Astrocyte of the spinal cord (primary cell): Measurements from ENCODE around the gene KLHL22.
"Not testable (repeated sequence)": the region's sequence is repeated elsewhere in the genome, so short reads cannot be mapped to it uniquely, and the experiment has no call there.

Experiments
- DNase-seq: peaks from one replicate; pipeline ENCODE4 v3.0.0; 2011; ENCODE audit warnings: low read depth, low spot score
- H3K4me3 ChIP-seq: 2 replicates; pipeline ENCODE4 v1.5.1; 2011; ENCODE audit warnings: low read depth, mild to moderate bottlenecking, low read length, moderate library complexity
- in situ Hi-C: cut with HindIII; loops from 2 replicates; pipeline ENCODE4 v1.10.0; 2017; ENCODE audit warnings: low sequenced_read_pairs
- TF ChIP-seq, protein P1 (sequence below): IDR thresholded peaks from 2 replicates; pipeline ENCODE4 v1.5.1; 2012; ENCODE audit warnings: low read depth, mild to moderate bottlenecking, low read length, inconsistent platforms

The KLHL22 gene

DNA sequence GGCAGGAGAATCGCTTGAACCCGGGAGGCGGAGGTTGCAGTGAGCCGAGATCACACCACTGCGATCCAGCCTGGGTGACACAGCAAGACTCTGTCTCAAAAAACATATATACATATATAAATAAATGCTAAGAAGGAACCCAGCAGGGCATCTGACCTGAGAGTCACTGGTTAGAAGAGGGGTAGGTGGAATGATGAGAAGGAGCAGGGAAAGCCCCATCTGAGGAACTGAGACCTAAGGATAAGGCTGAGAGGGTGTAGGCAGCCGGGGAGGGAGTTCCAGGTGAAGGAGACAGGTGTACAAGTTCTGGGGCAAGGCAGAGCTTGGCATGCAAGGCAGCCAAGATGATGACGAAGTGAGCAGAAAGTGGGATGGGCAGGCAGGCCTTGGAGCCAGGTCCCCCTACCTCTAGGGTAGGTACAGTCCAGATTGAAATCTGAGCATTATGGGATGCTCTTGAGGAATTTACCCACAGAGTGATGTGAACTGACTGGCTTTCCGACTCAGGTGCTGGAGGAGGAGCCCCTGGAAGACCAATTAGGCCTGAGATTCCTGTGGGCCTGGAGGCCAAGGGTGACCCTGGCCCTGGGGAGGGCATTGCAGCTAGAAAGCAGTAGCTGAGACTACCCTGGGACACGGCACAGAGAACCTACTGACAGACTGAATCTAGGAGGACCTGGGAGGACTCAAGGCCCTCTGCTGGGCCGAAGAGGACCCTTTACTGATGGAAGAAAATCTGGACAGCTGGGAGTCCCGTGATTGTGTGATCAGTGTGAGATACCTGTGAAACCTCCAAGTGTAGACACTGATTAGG is 22.8 kb downstream of the KLHL22 start:
- no peak overlapping the region for H3K4me3 ChIP-seq
- DNase-seq: no peak
- in situ Hi-C loops: no loop called here
- TF ChIP-seq, protein P1, sequence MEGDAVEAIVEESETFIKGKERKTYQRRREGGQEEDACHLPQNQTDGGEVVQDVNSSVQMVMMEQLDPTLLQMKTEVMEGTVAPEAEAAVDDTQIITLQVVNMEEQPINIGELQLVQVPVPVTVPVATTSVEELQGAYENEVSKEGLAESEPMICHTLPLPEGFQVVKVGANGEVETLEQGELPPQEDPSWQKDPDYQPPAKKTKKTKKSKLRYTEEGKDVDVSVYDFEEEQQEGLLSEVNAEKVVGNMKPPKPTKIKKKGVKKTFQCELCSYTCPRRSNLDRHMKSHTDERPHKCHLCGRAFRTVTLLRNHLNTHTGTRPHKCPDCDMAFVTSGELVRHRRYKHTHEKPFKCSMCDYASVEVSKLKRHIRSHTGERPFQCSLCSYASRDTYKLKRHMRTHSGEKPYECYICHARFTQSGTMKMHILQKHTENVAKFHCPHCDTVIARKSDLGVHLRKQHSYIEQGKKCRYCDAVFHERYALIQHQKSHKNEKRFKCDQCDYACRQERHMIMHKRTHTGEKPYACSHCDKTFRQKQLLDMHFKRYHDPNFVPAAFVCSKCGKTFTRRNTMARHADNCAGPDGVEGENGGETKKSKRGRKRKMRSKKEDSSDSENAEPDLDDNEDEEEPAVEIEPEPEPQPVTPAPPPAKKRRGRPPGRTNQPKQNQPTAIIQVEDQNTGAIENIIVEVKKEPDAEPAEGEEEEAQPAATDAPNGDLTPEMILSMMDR: no peak

DNA sequence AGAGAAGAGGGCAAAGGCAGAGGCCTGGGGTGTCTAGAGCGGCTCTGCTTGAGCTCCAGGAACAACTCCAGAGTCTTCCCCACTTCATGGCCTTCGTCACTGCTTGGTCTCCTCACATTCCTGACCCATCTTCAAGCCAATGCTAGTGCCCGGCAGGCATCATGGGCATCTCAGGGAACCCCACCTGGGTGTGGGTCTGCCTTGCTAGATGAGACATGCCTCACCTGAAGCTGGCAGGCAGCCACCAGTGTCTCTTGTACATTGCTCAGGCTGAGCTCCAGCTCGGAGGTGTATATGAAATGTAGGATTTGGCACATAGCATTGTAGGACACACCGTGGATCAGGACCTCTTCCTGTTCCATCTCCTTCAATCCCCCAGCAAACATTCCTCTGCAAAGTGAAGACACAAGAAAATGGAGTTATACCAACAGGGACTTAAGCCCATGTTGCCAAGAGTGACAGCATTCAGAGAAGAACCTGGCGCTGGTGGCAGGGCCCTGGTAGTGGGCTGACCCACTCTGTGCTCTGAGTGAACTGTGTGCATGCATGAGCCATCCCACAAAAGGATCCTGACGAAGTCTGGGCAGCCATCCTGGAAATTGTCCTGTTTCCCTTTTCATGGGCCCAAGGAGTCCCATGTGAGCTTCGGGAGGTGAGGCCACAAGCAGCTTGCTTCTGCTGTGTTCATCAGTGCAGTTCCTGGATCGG is 24.3 kb downstream of the KLHL22 start:
- DNase-seq: no peak
- no peak overlapping the region for H3K4me3 ChIP-seq
- TF ChIP-seq, protein P1: no peak
- in situ Hi-C loops: no loop called here

- H3K4me3 ChIP-seq, DNase-seq, in situ Hi-C loops: not testable (repeated sequence)
Observed at GRCh38 chr22:20470525-20470924, 25.1 kb downstream of the KLHL22 start.

DNA sequence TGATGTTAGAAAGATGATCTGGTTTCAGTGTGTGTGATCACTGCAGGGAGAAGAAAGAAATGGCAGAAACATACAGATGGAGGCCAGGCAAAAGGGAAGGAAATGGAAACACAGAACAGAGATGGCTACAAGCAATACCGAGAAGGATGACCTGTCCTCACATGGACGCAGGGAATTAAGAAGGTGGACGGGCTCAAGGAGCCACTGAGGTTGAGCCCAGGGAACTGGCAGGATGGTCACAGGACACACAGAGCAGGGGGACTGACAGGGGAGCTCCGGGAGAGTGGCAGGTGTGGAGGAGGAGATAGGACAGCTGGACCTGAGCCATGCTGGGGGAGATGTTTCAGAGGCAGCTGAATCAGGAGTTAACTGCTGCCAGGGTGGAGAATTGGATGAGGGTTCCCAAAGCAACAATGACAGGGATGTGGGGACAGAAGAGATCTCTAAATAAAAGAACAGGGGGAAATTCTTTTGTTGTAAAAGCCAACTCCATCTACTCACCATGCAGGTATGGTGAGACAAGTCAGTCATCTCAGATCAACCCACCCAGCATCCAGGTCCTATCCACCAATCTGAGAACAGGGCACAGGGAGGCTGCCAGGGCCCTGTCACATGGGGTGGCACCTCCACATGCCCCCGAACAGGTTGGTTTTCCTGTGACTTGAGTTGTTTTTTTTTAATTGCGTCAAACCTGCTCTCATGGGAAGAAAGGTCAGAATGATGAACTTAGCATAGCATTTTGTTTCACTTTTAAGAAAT is 26.3 kb downstream of the KLHL22 start:
- TF ChIP-seq, protein P1: no peak
- in situ Hi-C loops: no loop called here
- no peak overlapping the region for H3K4me3 ChIP-seq
- DNase-seq: no peak

DNA sequence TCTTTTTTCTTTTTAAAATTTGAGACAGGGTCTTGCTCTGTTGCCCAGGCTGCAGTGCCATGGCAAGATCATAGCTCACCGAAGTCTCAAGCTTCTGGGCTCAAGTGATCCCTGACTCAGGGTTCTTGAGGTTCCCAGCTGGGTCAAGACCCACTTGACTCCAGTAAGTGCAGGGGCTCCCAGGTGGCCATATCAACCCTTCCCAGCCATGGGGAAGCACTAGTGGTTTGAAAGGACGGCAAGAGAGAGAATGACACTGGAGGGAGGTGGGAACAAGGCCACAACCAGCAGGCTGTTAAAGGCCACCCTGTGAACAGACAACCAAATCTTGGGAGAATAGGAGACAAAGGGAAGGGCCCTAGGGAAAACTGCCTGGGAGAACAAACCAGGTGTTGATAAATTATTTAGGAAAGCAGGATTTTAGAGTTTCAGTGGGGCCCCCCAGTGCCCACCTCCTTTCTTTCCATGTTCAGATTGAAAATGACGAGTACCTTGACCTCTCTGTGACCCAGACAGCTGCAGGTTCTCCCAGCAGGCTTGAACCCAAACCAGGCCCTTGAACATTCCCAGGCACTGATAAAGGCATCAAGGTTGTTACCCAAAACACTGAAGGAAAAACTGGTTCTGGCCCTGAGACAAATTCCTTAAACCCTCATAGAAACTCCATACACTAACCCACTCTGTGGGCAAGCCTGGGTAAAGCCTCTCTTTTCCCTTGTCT is 28.8 kb downstream of the KLHL22 start:
- DNase-seq: no peak

DNA sequence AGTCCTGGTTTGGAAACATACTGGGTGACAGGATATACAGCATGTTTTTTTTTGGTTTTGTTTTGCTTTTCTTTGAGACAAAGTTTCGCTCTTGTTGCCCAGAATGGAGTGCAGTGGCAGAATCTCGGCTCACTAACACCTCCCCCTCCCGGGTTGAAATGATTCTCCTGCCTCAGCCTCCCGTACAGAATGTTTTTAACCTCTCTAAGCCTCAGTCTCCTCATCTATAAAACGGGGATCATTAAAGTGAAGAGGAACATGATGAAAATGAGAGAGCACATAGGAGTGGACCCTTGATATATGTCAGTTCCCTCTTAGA is 29.9 kb downstream of the KLHL22 start:
- DNase-seq: no peak
- no peak overlapping the region for H3K4me3 ChIP-seq
- in situ Hi-C loops: no loop called here
- TF ChIP-seq, protein P1: no peak

More for the DNA sequence above, 28.8 kb downstream of the KLHL22 start:
- in situ Hi-C loops: no loop called here
- TF ChIP-seq, protein P1: no peak
- no peak overlapping the region for H3K4me3 ChIP-seq
